ENCODE measurements around the gene NRCAM.
"Not testable (repeated sequence)": the region's sequence is repeated elsewhere in the genome, so short reads cannot be mapped to it uniquely, and the experiment has no call there.

Gene NRCAM

DNA sequence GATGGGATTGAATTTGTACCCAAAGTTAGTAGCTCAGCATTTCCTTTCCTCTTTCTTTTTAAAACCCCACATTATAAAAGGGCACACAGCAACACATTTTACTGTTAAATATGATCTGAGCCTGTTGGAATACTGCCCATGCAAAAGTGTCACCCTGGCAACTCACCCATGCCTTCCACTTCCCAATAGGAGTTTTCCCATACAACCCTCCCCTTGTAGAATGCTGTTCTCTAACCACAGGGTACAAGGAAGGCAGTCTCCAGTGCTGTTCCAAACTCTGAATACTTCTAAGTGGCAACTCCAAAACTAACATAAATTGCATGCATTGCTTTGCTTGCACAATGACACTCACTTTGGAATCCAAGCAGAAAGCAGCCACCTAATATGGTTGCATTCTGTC lies 60.8 kb downstream of the NRCAM start:
- no peak for DNase-seq (ENCODE audit: low read depth)

DNA sequence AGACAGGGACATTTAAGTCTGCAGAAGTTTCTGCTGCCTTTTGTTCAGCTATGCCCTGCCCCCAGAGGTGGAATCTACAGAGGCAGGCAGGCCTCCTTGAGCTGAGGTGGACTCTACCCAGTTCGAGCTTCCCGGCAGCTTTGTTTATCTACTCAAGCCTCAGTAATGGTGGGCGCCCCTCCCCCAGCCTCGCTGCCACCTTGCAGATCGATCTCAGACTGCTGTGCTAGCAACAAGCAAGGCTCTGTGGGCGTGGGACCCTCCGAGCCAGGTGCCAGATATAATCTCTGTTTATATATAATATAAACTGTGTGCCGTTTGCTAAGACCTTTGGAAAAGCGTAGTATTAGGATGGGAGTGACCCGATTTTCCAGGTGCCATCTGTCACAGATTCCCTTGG lies 63.1 kb downstream of the NRCAM start:
- DNase-seq (ENCODE audit: low read depth), result not testable (repeated sequence)

DNA sequence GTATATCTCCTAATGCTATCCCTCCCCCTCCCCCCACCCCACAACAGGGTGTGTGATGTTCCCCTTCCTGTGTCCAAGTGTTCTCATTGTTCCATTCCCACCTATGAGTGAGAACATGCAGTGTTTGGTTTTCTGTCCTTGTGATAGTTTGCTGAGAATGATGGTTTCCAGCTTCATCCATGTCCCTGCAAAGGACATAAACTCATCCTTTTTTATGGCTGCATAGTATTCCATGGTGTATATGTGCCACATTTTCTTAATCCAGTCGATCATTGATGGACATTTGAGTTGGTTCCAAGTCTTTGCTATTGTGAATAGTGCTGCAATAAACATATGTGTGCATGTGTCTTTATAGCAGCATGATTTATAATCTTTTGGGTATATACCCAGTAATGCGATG lies 68.5 kb downstream of the NRCAM start:
- DNase-seq (ENCODE audit: low read depth), result not testable (repeated sequence)

DNA sequence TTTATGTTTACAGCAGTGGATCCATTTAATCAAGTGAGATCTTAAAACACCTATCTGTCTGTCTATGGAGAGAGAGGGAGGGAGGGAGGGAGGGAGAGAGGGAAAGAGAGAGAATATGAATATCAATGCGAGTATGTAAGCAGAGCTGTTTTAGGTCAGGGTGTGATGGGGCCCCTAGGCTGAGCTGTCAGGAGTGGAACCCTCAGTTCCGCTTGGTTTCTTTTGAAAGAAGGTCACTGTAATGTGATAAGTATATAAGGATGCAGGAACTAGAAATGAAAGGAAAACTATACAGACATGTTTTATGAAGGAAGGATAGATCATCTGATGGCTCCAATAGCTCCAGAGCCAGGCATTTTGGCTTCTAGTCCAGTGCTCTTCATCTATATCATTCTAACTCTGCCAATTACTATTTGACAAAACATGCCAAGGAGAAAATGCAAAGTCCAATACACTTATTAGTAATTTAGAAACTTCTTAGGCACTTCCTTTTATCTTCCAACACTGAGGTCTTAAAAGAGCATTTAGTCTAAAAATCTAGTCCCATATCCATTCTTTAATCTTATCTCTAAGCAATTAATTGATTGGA lies 70.3 kb downstream of the NRCAM start:
- DNase-seq (ENCODE audit: low read depth), result no peak

DNA sequence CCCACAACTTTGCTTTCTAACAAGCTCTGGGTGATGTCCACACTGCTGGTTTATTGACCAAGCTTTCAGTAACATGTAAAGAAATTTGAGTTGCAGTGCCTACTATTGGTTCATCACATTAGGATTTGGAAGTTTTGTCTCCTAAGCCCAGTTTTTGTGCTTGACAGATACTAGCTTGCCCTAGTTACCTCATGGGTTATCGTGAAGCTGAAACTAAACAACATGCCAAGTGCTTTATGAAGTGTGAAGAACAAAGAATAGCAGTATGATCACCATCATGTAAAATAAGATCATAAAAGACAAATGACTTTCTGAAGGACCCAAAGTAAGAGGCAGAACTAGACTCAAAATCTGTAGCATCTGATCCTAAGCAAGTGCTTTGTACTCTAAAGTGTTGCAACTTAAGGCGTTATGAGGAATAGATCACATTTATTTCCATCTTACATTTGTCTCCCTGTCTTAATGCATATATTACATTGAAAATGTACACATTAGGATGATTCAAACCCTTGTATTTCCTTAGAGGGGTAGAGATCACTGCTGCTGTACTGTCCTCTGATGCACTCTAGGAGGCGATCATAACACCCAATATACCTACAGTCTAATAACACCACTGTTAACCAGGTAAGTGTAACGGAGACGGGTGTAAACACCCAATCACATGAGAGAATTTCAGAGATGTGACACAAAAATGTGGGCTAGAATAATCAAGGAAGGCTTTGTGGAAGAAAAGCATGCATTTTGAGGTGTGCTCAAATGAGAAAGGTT lies 71.3 kb downstream of the NRCAM start:
- no peak for DNase-seq (ENCODE audit: low read depth)

DNA sequence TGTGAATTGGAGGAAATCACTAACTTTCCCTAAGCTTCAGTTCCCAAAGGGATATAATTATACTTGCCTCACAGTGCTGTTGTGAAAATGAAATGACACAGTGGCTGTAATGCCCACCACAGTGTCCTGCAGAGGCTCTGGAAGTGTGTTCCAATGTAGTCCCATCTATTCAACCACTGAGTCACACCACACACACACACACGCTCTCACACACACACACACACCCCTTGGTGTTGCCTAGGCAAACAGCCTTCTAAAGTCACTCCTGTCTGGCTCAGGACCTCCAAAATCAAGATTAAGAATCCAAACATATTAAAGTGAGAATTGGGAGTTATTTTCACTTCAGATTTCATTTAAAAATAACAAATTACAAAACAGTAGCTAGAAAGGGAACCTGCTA lies 73.3 kb downstream of the NRCAM start:
- DNase-seq (ENCODE audit: low read depth), result no peak

DNA sequence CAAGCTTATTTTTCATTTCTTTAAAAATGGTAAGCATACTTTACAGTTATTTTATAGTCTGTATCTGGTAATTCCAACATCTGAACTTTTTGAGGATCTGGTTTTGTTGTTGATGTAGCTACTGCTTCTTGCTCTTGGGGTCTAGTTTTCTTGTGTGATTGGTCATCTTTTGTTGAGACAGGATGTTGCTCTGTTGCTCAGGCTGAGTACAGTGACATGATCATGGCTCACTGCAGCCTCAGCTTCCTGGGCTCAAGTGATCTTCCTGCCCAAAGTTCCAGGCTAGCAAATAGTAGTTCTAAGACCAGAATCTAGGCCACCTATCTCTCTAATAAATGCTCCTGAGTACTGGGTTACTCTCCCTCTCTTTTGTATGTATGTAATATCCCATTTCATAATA lies 75.7 kb downstream of the NRCAM start:
- no peak for DNase-seq (ENCODE audit: low read depth)

DNA sequence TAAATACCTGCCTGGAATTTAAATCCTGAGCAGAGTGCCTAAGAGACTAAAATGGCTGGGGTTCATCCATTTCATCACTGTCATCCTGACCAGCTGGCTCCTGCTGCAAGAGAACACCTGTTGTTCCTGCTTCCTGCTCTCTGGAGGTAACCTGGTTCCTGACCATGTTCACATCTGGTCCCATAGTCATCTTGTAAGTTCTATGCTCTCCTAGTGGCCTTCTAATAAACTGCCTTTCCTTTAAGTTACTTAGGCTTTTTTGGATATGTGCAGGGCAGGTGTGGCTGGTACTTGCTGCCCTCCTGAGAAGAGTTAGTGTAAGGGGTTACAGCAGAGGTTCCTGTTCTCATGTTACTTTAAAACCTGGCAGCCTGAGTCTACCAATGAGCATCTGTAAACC lies 80.0 kb downstream of the NRCAM start:
- no peak for DNase-seq (ENCODE audit: low read depth)

DNA sequence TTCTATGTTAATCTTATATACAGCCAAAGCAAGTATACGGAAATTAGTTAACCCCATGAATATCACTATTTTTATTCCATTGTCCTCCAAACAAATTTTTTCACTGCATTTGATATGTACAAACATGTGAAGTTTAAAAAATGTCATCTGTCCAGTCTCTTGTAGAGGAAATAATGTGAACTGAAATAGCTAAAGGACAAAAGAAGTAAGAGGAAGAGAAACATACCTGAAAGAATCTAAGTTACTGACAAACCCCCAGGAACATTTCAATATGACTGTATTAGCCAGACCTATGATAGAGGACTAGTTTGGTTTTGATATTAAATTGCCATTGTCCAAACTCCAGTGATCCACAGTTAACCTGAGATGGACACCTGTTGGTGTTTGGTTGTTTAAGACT lies 80.6 kb downstream of the NRCAM start:
- DNase-seq (ENCODE audit: low read depth), result no peak

DNA sequence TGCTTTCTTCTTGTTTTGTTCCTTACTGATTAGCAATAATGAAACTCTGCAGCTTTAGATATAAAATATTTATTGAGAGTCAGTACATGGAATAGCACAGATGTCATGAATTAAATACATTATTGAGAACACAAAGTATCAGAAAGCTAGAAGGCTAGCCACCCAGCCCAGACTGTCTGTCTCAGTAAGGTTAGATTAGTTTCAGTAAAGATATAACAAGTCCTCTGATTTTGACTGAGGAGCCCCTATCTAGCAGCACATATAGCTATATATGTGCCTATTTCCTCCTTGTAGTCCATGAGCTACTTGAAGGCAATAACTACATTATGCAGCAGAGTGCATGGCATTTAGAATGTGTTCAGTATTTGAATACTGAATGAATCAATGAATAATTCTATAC lies 81.3 kb downstream of the NRCAM start:
- no peak for DNase-seq (ENCODE audit: low read depth)

DNA sequence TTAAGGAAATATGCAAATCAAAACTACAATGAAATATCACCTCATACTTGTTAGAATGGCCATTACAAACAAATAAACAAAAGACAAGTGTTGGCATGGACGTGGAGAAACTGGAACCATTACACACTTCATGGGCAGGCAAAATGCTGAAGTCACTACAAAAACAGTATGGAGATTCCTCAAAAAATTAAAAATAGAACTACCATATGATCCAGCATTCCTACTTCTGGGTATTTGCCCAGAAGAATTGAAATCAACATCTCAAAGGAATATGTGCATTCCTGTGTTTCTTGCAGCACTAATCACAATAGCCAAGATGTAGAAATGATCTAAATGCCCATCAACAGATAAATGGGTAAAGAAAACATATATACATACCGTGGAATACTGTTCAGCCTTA lies 83.6 kb downstream of the NRCAM start:
- DNase-seq (ENCODE audit: low read depth), result no peak

DNA sequence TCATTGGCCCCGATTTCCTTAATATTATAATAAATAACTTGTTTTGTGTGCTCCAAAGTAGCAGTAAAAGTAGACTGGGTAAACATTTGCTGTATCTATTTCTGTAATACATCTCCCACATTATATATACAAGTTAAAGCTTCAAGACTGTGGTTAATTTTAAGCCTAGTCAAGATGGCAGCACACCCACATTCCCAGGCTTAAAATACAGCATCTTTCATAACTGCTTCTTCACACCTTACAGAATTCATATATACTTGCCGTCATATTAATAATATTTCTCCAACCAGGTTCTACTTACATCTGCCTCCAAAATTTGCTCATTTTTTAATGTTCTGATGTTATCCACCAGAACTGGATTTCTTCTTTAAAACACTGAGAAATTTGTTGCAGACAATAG lies 85.6 kb downstream of the NRCAM start:
- DNase-seq (ENCODE audit: low read depth), result no peak

DNA sequence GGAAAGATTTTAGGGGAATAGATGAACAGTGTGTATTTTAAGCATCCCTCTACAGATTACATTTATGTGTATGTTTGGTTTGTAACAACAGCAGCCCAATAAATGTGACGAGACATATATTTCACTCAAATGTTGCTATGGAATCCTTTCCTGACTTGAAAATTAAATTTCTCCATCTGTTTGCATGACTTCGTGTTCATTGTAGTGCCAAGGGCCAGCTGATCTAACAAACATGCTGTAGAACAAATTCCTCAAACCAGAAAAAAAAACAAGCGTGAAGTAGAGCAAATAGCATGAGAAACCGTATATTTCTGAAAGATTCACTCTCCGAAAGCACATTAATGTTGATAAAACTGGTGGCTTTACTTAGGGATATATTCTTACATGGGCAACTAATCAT lies 87.8 kb downstream of the NRCAM start:
- DNase-seq (ENCODE audit: low read depth), result no peak

DNA sequence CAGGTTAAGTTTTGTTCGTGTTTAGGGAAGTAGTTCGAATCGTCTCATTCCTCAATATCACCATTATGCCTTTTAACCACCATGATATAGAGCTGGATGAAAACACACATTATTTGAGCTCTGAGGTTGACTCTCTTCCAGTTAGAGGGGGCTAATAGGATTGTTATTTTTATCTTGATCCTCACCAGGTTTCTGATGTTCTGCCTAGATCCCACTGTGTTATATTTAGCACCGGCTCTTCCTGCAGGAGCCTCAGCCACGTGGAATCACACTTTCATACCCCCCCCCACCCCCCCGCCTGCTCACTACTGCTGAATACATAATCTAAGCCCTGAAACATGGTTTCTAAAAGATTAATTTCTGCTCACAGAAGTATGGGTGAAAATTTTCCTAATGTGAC lies 88.3 kb downstream of the NRCAM start:
- no peak for DNase-seq (ENCODE audit: low read depth)

DNA sequence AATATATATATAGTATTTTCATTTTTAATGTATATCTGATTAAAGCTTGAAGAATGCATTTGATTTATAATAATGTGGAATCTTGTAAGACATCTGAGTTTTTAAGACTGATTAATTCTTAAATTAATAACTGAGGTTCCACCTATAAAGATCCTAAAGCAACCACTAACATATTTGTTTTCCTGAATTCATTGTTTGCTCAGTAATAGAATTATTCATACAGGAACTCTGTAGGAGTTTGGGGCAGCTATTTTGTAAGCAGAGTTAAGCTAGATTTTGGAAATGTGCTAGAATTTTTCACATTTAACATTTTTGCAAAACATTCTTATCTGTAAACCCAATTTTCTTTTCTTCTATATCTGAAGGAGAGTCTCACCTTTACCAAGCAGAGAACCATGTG lies 88.9 kb downstream of the NRCAM start:
- DNase-seq (ENCODE audit: low read depth), result no peak

DNA sequence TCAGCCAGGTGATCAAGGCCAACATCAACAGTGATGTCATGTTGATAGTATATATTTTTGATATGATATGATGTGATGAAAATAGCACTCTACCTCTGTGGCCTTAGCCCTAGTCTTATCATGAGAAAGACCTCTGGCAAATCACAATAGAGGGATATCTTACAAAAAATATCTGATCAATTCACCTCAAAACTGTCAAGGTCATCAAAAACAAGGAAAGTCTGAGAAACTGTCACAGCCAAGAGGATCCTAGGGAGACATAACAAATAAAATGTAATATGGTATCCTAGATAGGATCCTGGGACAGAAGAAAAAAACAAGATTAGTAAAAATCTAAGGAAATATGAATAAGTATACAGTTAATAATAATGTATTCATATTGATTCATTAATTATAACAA lies 92.6 kb downstream of the NRCAM start:
- no peak for DNase-seq (ENCODE audit: low read depth)

DNA sequence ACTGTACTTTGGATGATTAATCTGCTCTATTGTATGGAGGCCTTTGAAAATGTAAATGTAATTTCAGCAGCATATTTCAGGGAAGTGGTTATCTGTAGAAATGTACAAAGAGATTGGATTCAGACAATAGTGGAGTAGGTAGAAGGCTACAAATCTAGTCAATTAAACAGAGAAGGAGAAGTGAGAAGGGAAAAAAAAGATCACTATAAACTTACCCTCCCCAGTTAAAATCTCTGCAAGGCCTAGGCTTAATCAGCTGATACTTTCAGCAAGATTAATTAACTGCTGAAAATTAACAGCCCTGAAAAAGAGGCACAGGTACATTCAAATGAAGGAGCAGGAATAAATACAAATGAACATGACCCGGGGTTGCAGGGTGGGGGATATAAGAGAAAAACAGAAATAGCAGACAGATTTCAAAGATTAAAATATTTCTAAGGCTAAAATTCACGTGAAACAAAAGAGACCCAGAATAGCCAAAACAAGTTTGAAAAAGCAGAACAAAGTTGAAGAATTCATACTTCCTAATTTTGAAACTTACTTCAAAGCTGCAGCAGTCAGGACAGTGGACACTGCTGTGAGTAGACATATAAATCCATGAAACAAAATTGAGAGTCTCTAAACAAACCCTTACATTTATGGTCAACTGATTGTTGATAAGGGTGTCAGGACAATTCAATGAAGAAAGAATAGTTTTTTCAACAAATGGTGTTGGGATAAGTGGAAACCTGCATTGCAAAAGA lies 96.0 kb downstream of the NRCAM start:
- no peak for DNase-seq (ENCODE audit: low read depth)

DNA sequence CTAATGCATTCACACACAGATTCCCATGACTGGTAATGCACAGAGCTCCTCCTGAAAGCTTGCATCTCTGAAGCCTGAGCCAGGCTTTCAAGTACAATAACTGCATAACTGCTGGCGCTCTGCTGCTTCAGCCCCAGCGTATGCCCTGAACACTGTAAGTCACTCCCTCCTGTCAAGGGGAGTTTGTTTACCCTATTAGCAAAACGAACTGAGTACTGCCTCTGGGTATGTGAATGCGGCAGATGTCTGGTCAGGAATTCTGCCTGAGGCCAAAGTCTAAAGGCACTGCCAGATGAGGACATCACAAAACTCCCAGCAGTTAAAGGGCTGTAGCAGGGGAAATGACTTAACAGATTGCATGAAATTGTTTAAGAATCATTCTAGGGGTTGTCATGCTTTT lies 97.7 kb downstream of the NRCAM start:
- peak; percentile 93 for DNase-seq (ENCODE audit: low read depth)

DNA sequence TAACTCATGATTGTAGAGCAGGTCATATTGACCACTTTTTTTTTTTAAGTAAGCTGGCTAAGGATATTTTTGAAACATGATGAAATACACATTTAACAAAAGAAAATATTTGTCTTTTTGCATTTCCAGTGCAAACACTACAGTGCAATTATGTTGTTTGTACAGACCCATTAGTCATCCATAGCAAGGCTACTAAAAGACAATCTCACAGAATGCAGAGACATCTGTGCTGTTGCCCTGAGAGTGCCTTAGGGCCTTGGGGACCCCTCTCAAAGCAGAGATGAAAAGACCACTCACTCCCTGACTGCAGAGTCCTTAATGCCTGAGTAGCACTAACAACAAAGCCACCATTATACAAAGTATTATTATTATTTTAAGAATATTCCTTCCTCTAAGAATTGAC lies 104.5 kb downstream of the NRCAM start:
- DNase-seq (ENCODE audit: low read depth), result peak; percentile 6

DNA sequence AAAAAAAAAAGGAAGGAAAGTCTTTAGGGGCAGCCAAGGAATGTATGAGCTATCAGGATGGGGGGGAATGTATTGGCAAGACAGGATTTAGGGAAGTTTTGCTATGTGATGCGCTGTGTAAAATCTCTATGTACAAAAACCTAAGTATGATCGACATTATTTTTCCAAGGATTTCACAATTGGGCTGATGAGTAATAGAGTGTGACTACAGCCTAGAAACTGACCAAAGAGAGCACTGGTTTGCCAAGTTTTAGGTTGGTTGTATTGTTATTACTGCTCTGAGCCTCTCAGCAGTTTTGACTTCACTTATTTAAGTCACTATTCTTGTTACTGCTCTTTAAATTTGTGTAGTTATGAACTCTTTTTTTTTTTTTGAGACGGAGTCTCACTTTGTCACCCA lies 107.3 kb downstream of the NRCAM start:
- peak; percentile 83 for DNase-seq (ENCODE audit: low read depth)

DNA sequence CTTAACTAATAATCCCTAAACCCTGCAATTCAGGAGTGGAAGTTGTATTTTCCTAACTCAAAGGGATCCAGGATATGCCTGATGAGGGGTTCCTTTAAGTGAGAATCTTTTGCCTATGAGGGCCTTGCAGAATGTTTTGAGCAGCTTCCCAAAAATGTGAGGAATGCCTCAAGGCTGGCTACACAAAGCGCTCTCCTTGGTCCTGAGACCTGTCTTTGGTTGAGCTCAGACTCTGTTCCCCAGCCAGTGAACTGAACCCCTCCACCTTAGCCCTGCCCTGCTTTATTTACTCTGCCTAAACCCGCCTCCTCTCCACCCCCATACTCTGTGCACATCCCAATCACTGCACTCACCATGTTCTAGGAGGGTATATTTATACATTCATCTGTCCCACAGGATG lies 108.6 kb downstream of the NRCAM start:
- DNase-seq (ENCODE audit: low read depth), result peak; percentile 68

DNA sequence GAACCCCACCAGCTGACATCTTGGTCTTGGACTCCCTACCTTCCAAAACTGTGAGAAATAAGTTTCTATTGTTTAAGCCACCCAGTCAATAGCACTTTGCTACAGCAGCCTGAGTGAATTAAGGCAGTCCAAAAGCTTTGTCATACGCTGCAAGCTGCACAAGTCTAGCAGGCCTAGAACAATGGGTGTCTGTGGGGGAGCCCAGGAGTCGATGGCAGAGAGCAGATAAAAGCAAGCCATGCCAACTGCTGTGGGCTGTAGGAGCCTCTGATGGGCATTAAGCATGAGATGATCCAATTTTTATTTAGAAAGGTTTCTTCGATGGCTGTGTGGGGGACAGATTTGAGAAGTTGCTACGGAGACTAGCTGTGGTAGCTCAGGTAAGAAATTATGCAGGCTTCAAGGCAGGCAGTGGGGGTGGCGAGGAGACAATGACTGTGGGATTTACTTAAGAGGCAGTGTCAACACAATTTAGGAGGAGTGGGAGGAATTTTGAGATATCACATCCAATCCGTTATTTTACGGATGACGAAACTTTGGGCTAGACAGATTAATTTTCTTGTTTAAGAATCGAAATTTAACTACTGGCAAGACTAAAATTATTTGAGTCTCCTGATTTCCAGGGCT lies 110.4 kb downstream of the NRCAM start:
- no peak for DNase-seq (ENCODE audit: low read depth)

DNA sequence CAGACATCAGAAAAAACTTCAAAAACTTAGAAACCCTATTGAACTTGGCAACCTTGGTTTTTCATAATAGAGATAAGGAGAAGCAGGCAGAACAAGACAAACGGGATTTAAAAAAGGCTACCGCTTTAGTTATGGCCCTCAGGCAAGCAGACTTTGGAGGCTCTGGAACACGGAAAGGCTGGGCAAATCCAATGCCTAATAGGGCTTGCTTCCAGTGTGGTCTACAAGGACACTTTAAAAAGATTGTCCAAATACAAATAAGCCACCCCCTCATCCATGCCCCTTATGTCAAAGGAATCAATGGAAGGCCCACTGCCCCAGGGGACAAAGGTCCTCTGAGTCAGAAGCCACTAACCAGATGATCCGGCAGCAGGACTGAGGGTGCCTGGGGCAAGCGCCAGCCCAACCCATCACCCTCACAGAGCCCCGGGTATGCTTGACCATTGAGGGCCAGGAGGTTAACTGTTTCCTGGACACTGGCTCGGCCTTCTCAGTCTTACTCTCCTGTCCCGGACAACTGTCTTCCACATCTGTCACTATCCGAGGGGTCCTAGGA lies 115.3 kb downstream of the NRCAM start:
- DNase-seq (ENCODE audit: low read depth), result no peak

All from iris pigment epithelial cell (primary cell).